ENCODE data around the gene RNF34. TPM values are rescaled to one million over a fixed set of nuclear protein-coding genes. Genes with fewer than 3 reads are reported as not detected.

RNF34 gene
- total RNA-seq, 2 experiments from 2014 or later = 70.4 to 72.5 TPM

DNA sequence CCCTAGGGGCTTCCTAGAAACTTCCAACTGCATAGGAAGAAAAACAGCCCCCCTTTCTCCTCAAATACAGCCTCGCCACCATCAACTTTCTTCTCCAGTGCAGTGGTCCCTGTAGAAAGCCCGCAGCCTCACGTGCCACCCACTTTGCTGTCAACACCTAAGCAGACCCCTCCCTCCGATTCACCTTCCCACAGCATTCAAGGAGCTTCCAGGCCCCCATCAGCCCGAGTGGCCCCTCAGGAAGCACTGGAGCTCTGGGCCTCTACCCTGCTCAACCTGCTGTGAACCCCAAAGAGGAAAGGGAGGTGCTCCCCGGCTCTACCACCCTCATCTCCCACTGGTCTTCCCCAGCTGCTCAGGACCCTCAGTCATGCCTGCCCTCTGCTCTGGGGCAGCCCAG is 55.0 kb downstream of the RNF34 start:
- CTCF ChIA-PET = interaction anchor here (2.5 kb wide), 1 partner anchor 12 kb away, joined by 12 read pairs; no protein-coding TSS in a partner anchor
- Mint-ChIP-seq H3K9me3 (no peaks in the 10 kb centered on the region), H3K36me3 (no peaks in the 10 kb centered on the region), H3K4me1 (ENCODE audit: low read depth) (peaks cover 36% of the 10 kb centered on the region), H3K27ac (no peak overlapping the region), H3K4me3 (no peak overlapping the region), H3K27me3 (no peaks in the 10 kb centered on the region)
- DNase-seq = no peak
- intact Hi-C loops (cut with micrococcal nuclease) = no loop called here
- POLR2A ChIA-PET = no interaction called here

- peaks cover 45% of the 10 kb centered on the region for H3K4me1 Mint-ChIP-seq (ENCODE audit: low read depth)
- POLR2A ChIA-PET = interaction anchor here (0.5 kb wide), 1 partner anchor 457 kb away, joined by 4 read pairs; no protein-coding TSS in a partner anchor
Observed at GRCh38 chr12:121455766-121456420, 56.0 kb downstream of the RNF34 start.

GRCh38 chr12:121456551-121456950 is 56.6 kb downstream of the RNF34 start:
- no peak for DNase-seq
- Mint-ChIP-seq H3K4me3 (no peak overlapping the region), H3K9me3 (no peaks in the 10 kb centered on the region), H3K27me3 (no peaks in the 10 kb centered on the region), H3K36me3 (no peaks in the 10 kb centered on the region), H3K27ac (no peak overlapping the region), H3K4me1 (ENCODE audit: low read depth) (peaks cover 49% of the 10 kb centered on the region)
- CTCF ChIA-PET = interaction anchor here (0.6 to 2.1 kb wide), 2 partner anchors 13 to 26 kb away, joined by 4 to 9 read pairs; no protein-coding TSS in a partner anchor
- intact Hi-C loops (cut with micrococcal nuclease) = no loop called here
- POLR2A ChIA-PET = no interaction called here

More at GRCh38 chr12:121455766-121456420, 56.0 kb downstream of the RNF34 start:
- CTCF ChIA-PET = interaction anchor here (2.5 kb wide), 1 partner anchor 13 kb away, joined by 12 read pairs; no protein-coding TSS in a partner anchor
- H3K4me3 Mint-ChIP-seq = no peak overlapping the region
- H3K9me3 Mint-ChIP-seq = no peaks in the 10 kb centered on the region
- no peaks in the 10 kb centered on the region for H3K36me3 Mint-ChIP-seq
- H3K27me3 Mint-ChIP-seq = no peaks in the 10 kb centered on the region
- DNase-seq = no peak
- intact Hi-C loops (cut with micrococcal nuclease) = no loop called here
- H3K27ac Mint-ChIP-seq = no peak overlapping the region

DNA sequence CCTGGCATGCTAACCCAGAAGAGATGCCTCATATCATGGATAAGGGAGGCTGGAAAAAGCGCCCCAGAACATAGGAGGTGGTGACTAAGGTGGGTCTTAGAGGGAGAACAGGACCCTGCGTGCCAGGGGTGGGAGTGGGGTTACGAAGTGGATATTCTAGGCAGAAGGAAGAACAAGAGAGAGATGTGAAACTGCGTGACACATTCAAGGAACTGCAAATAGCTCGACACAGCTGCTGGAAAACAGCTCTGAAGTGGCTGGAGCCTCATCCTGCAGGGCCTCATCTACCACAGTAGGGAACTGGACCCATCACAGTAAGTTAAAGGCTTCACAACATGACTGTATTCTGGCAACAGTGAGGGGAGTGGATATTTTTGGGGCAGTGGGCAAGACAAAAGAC is 61.1 kb downstream of the RNF34 start:
- ChIA-PET POLR2A (interaction anchor here (1.5 kb wide), 1 partner anchor 61 kb away, joined by 3 read pairs; the partner anchor contains the start of gene RNF34), CTCF (interaction anchor here (1.0 to 1.5 kb wide), 3 partner anchors 18 kb away, joined by 3 to 10 read pairs (median 3); no protein-coding TSS in a partner anchor)
- no peaks in the 10 kb centered on the region for H3K36me3 Mint-ChIP-seq
- peak; percentile 31 for DNase-seq
- H3K27me3 Mint-ChIP-seq = no peaks in the 10 kb centered on the region
- peaks cover 53% of the 10 kb centered on the region for H3K4me1 Mint-ChIP-seq (ENCODE audit: low read depth)
- peak overlapping the region; percentile 4 for H3K27ac Mint-ChIP-seq
- H3K9me3 Mint-ChIP-seq = no peaks in the 10 kb centered on the region
- intact Hi-C loops (cut with micrococcal nuclease) = loop anchor here (10.0 kb wide), 1 partner anchor 324 kb away; no protein-coding TSS in a partner anchor
- no peak overlapping the region for H3K4me3 Mint-ChIP-seq

GRCh38 chr12:121464331-121464730 is 64.4 kb downstream of the RNF34 start:
- Mint-ChIP-seq H3K4me1 (ENCODE audit: low read depth) (peaks cover 45% of the 10 kb centered on the region), H3K27ac (no peak overlapping the region), H3K27me3 (no peaks in the 10 kb centered on the region), H3K4me3 (no peak overlapping the region), H3K36me3 (no peaks in the 10 kb centered on the region), H3K9me3 (no peaks in the 10 kb centered on the region)
- no peak for DNase-seq
- ChIA-PET CTCF (interaction anchor here (4.4 kb wide), 1 partner anchor 21 kb away, joined by 23 read pairs; no protein-coding TSS in a partner anchor), POLR2A (no interaction called here)
- intact Hi-C loops (cut with micrococcal nuclease) = loop anchor here (10.0 kb wide), 1 partner anchor 320 kb away; no protein-coding TSS in a partner anchor

- intact Hi-C loops (cut with micrococcal nuclease) = loop anchor here (2.0 to 10.0 kb wide), 2 partner anchors 65 to 319 kb away; partner anchors contain the start of gene RNF34
- Mint-ChIP-seq H3K4me3 (peak overlapping the region; percentile 86), H3K36me3 (no peaks in the 10 kb centered on the region), H3K9me3 (no peaks in the 10 kb centered on the region), H3K27me3 (no peaks in the 10 kb centered on the region), H3K27ac (peak overlapping the region; percentile 75), H3K4me1 (ENCODE audit: low read depth) (peaks cover 29% of the 10 kb centered on the region)
- POLR2A ChIA-PET = interaction anchor here (1.2 kb wide), 1 partner anchor 161 kb away, joined by 3 read pairs; no protein-coding TSS in a partner anchor
- peak; percentile 52 for DNase-seq
- CTCF ChIA-PET = interaction anchor here (0.7 to 4.4 kb wide), 4 partner anchors 12 to 102 kb away, joined by 3 to 23 read pairs (median 4); no protein-coding TSS in a partner anchor
Observed at GRCh38 chr12:121465921-121466793, 66.2 kb downstream of the RNF34 start.

GRCh38 chr12:121466794-121467637 is 67.1 kb downstream of the RNF34 start:
- CTCF ChIA-PET = interaction anchor here (0.7 to 4.4 kb wide), 5 partner anchors 11 to 132 kb away, joined by 3 to 23 read pairs (median 4); no protein-coding TSS in a partner anchor
- intact Hi-C loops (cut with micrococcal nuclease) = loop anchor here (2.0 to 10.0 kb wide), 2 partner anchors 66 to 318 kb away; partner anchors contain the start of gene RNF34
- Mint-ChIP-seq H3K27me3 (no peaks in the 10 kb centered on the region), H3K4me3 (peak overlapping the region; percentile 29), H3K9me3 (no peaks in the 10 kb centered on the region), H3K27ac (peak overlapping the region; percentile 13), H3K36me3 (no peaks in the 10 kb centered on the region), H3K4me1 (ENCODE audit: low read depth) (peaks cover 21% of the 10 kb centered on the region)
- POLR2A ChIA-PET = interaction anchor here (1.2 kb wide), 1 partner anchor 71 kb away, joined by 3 read pairs; no protein-coding TSS in a partner anchor
- DNase-seq = peak; percentile 91

DNA sequence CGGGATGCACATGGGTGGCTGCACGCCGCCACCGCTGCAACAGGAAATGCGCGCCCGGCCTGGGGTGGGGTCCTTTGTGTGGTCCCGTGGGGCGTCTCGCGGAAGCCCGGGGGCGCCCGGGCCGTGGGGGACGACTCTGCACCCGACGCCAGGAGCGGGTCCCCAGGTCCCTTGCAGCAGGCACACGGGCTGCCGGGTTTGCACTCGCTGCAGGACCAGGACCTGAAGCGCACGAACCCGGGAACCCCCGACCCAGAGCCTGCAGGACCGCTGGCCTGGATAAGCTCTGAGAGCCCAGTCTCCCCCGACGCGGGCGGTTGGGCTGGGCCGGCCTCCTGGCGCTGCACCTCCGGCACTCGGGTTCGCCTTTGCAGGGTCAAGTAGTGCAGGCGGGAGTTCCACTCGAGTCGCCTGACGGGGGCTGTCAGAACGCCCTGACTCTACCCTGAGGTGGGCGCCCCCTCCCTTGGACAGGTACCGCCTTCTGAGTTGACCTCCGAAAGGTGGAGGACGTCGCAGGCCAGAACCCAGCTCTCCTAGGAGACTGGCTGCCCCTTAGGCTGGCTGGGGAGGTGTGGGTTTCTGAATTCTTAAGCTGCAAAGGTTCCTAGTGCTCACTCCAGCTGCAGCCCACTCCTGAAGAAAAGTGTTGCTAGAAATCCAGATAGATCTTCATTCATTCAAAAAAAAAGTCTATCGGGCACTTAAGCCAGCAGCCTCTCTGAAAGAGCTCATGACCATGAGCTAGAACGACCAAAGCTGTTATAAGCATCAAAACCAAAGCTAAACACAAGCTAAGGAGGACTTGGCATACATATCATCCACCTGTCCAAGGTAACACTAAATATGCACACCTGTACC is 68.0 kb downstream of the RNF34 start:
- no peak for DNase-seq
- POLR2A ChIA-PET = interaction anchor here (1.2 kb wide), 1 partner anchor 70 kb away, joined by 3 read pairs; no protein-coding TSS in a partner anchor
- Mint-ChIP-seq H3K4me3 (peak overlapping the region; percentile 37), H3K4me1 (ENCODE audit: low read depth) (peaks cover 19% of the 10 kb centered on the region), H3K27ac (no peak overlapping the region), H3K27me3 (no peaks in the 10 kb centered on the region), H3K9me3 (no peaks in the 10 kb centered on the region), H3K36me3 (no peaks in the 10 kb centered on the region)
- intact Hi-C loops (cut with micrococcal nuclease) = loop anchor here (2.0 to 10.0 kb wide), 2 partner anchors 67 to 317 kb away; partner anchors contain the start of gene RNF34
- CTCF ChIA-PET = interaction anchor here (0.6 to 2.6 kb wide), 5 partner anchors 12 to 133 kb away, joined by 3 to 20 read pairs (median 4); no protein-coding TSS in a partner anchor

DNA sequence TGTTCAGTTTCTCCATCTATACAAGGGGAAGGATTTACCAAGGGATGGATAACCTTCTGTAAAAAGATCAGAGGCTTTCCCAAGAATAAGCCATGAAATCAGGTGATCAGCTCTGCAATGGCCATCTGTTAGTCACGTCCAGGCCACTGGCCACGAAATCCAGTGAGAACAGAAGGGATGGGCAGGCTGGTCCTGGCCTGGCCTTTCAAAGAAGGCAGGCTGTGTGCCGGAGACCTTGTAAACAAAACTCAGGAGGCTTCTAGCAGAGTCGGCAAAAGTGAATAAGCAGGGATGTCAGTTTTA is 68.5 kb downstream of the RNF34 start:
- CTCF ChIA-PET = interaction anchor here (0.6 to 2.6 kb wide), 5 partner anchors 11 to 134 kb away, joined by 3 to 20 read pairs (median 4); no protein-coding TSS in a partner anchor
- peaks cover 19% of the 10 kb centered on the region for H3K4me1 Mint-ChIP-seq (ENCODE audit: low read depth)
- no peak overlapping the region for H3K27ac Mint-ChIP-seq
- intact Hi-C loops (cut with micrococcal nuclease) = loop anchor here (10.0 kb wide), 1 partner anchor 316 kb away; no protein-coding TSS in a partner anchor
- H3K36me3 Mint-ChIP-seq = no peaks in the 10 kb centered on the region
- no peaks in the 10 kb centered on the region for H3K27me3 Mint-ChIP-seq
- H3K9me3 Mint-ChIP-seq = no peaks in the 10 kb centered on the region
- POLR2A ChIA-PET = interaction anchor here (0.6 to 1.2 kb wide), 2 partner anchors 9 to 69 kb away, joined by 3 read pairs; no protein-coding TSS in a partner anchor
- no peak for DNase-seq
- H3K4me3 Mint-ChIP-seq = no peak overlapping the region

- Mint-ChIP-seq H3K36me3 (no peaks in the 10 kb centered on the region), H3K4me1 (ENCODE audit: low read depth) (peaks cover 5% of the 10 kb centered on the region), H3K9me3 (no peaks in the 10 kb centered on the region), H3K27me3 (no peaks in the 10 kb centered on the region), H3K4me3 (no peak overlapping the region), H3K27ac (no peak overlapping the region)
- CTCF ChIA-PET = no interaction called here
- POLR2A ChIA-PET = no interaction called here
- DNase-seq = no peak
- intact Hi-C loops (cut with micrococcal nuclease) = no loop called here
Observed at GRCh38 chr12:121470751-121471150, 70.8 kb downstream of the RNF34 start.

Measured in activated CD4-positive, alpha-beta memory T cell treated with anti-CD3 and anti-CD28 coated beads for 36 hours (primary cell).